Endodermal cell (in vitro differentiated cells): ENCODE measurements around the gene OR11L1. TPM values are rescaled to one million over a fixed set of nuclear protein-coding genes. Genes with fewer than 3 reads are reported as not detected.

ENCODE experiments used
- DNase-seq: peaks from one replicate; pipeline ENCODE4 v3.0.0-alpha.2; 2017
- H3K27ac ChIP-seq: 2 replicates; pipeline ENCODE4 v1.5.1; 2013; ENCODE audit warnings: mild to moderate bottlenecking, low read depth, low read length, moderate library complexity
- H3K27me3 ChIP-seq: 2 replicates; pipeline ENCODE4 v1.6.1; 2013; ENCODE audit warnings: mild to moderate bottlenecking, low read length, moderate library complexity; ENCODE audit not compliant: insufficient read depth, control insufficient read depth, poor library complexity, severe bottlenecking
- H3K36me3 ChIP-seq: 2 replicates; pipeline ENCODE4 v1.7.0; 2013; ENCODE audit warnings: mild to moderate bottlenecking, low read length, moderate library complexity; ENCODE audit not compliant: control insufficient read depth, insufficient read depth
- H3K4me1 ChIP-seq: one replicate; pipeline ENCODE4 v1.7.0; 2013; ENCODE audit warnings: low read length; ENCODE audit not compliant: control insufficient read depth, insufficient read depth
- H3K4me3 ChIP-seq: 2 replicates; pipeline ENCODE4 v1.5.1; 2013; ENCODE audit warnings: mild to moderate bottlenecking, low read length, moderate library complexity
- H3K9ac ChIP-seq: 2 replicates; pipeline ENCODE4 v1.6.1; 2013; ENCODE audit warnings: mild to moderate bottlenecking, low read length, moderate library complexity; ENCODE audit not compliant: poor library complexity, severe bottlenecking; ENCODE audit errors: extremely low read depth
- H3K9me3 ChIP-seq: 2 replicates; pipeline ENCODE4 v1.6.1; 2013; ENCODE audit warnings: mild to moderate bottlenecking, low read length, moderate library complexity; ENCODE audit not compliant: control insufficient read depth
- H3K27ac Mint-ChIP-seq: 2 replicates; pipeline ENCODE4 v1.8.0; 2020; ENCODE audit warnings: mixed read lengths
- H3K27me3 Mint-ChIP-seq: 2 replicates; pipeline ENCODE4 v1.8.0; 2021; ENCODE audit warnings: mild to moderate bottlenecking, mixed read lengths; ENCODE audit not compliant: insufficient read depth
- H3K36me3 Mint-ChIP-seq: 2 replicates; pipeline ENCODE4 v1.8.0; 2020; ENCODE audit warnings: low read depth, mixed read lengths
- H3K4me1 Mint-ChIP-seq: 2 replicates; pipeline ENCODE4 v1.8.0; 2020; ENCODE audit warnings: mixed read lengths
- H3K4me3 Mint-ChIP-seq: 2 replicates; pipeline ENCODE4 v1.8.0; 2020; ENCODE audit warnings: mild to moderate bottlenecking, moderate library complexity, mixed read lengths
- H3K9me3 Mint-ChIP-seq: 2 replicates; pipeline ENCODE4 v1.8.0; 2020; ENCODE audit warnings: mild to moderate bottlenecking, mixed read lengths
- CTCF ChIP-seq: fragments of 200-600 bp; sonication (generic); conservative IDR thresholded peaks from 2 replicates; pipeline ENCODE4 v1.5.0; 2021; ENCODE audit warnings: antibody characterized with exemption, mild to moderate bottlenecking
- WGBS, 2 experiments: methylation state at CpG; one replicate each; pipeline versions ENCODE4 v1.1.5 to v1.1.7; 2013; ENCODE audit warnings: missing lambda C conversion rate in 2 of 2, mixed read lengths in 1 of 2; ENCODE audit not compliant: insufficient coverage in 1 of 2, insufficient read length in 1 of 2; 5-methylcytosine and 5-hydroxymethylcytosine counted together
- total RNA-seq, 2 donors: library from RNA; stranded (reverse); fragmentation: NEBNext Ultra II Directional in 1 of 2; extraction: Animal tissue kit (Norgen Biotek cat#: 25700) in 1 of 2; gene quantifications; 2 replicates in 1 of 2; 3 replicates in 1 of 2; pipeline ENCODE4 v1.2.1, GENCODE V29; 2021

The OR11L1 gene
- total RNA-seq, 2 donors from 2014 or later = not detected

GRCh38 chr1:247857985-247858619, 16.4 kb upstream of the OR11L1 start:
- DNase-seq = no peak
- H3K4me1 ChIP-seq = no peaks in the 10 kb centered on the region
- no peak overlapping the region for H3K27ac ChIP-seq
- Mint-ChIP-seq H3K4me1 (no peaks in the 10 kb centered on the region), H3K36me3 (no peaks in the 10 kb centered on the region), H3K4me3 (peak overlapping the region; percentile 53), H3K9me3 (peaks cover 38% of the 10 kb centered on the region), H3K27ac (no peak overlapping the region), H3K27me3 (peaks cover 9% of the 10 kb centered on the region)
- 82% methylated on average over 10 to 14 of the region's 15 CpGs for WGBS, 2 experiments
- H3K27me3 ChIP-seq = peaks cover 6% of the 10 kb centered on the region
- H3K9me3 ChIP-seq = peaks cover 44% of the 10 kb centered on the region
- no peaks in the 10 kb centered on the region for H3K36me3 ChIP-seq
- no peak for TF ChIP-seq CTCF
- no peak overlapping the region for H3K9ac ChIP-seq
- no peak overlapping the region for H3K4me3 ChIP-seq

- no peak within 1 kb of the TSS for H3K27ac ChIP-seq
- H3K4me1 ChIP-seq = no peaks in the 10 kb centered on the region
- peak within 1 kb of the TSS; percentile 53 for H3K4me3 Mint-ChIP-seq
- no peak within 1 kb of the TSS for H3K9ac ChIP-seq
- no peak for DNase-seq
- peaks cover 38% of the 10 kb centered on the region for H3K9me3 Mint-ChIP-seq
- WGBS, 2 experiments = 23 to 55% methylated on average over 44 to 109 of the region's 109 CpGs
- TF ChIP-seq CTCF = peak; percentile 72
- H3K36me3 ChIP-seq = no peaks in the 10 kb centered on the region
- peaks cover 9% of the 10 kb centered on the region for H3K27me3 Mint-ChIP-seq
- peaks cover 6% of the 10 kb centered on the region for H3K27me3 ChIP-seq
- no peaks in the 10 kb centered on the region for H3K36me3 Mint-ChIP-seq
- no peaks in the 10 kb centered on the region for H3K4me1 Mint-ChIP-seq
- peaks cover 40% of the 10 kb centered on the region for H3K9me3 ChIP-seq
- no peak within 1 kb of the TSS for H3K4me3 ChIP-seq
- no peak within 1 kb of the TSS for H3K27ac Mint-ChIP-seq
These were observed 15.6 kb upstream of the OR11L1 start, which contains the start of gene TRIM58 for GRCh38 chr1:247857069-247857984. TRIM58 (plus strand) TSS chr1:247857187; CDS start chr1:247857247, 60 bp downstream.

GRCh38 chr1:247855911-247856310, 14.2 kb upstream of the OR11L1 start:
- Mint-ChIP-seq H3K27ac (no peak overlapping the region), H3K9me3 (peaks cover 51% of the 10 kb centered on the region), H3K4me1 (no peaks in the 10 kb centered on the region), H3K36me3 (no peaks in the 10 kb centered on the region), H3K4me3 (peak overlapping the region; percentile 53), H3K27me3 (peaks cover 9% of the 10 kb centered on the region)
- no peak overlapping the region for H3K9ac ChIP-seq
- H3K36me3 ChIP-seq = no peaks in the 10 kb centered on the region
- DNase-seq = no peak
- peaks cover 6% of the 10 kb centered on the region for H3K27me3 ChIP-seq
- H3K27ac ChIP-seq = no peak overlapping the region
- H3K9me3 ChIP-seq = peaks cover 50% of the 10 kb centered on the region
- TF ChIP-seq CTCF = no peak
- H3K4me1 ChIP-seq = no peaks in the 10 kb centered on the region
- H3K4me3 ChIP-seq = no peak overlapping the region
- whole genome bisulfite sequencing, 2 experiments = 74 to 91% methylated on average over 4 of the region's 4 CpGs
